Coronary artery (tissue), 2 donors: ENCODE results near the gene IL13RA1.

Source experiments
- DNase-seq: peaks from one replicate; pipeline ENCODE4 v3.0.0-alpha.2; 2017; ENCODE audit warnings: low spot score
- H3K27ac ChIP-seq, 2 donors: fragments of 200-600 bp; sonication (generic); one replicate each; pipeline ENCODE4 v1.5.1; 2016 to 2019
- H3K4me3 ChIP-seq: fragments of 200-600 bp; sonication (generic); 2 replicates; pipeline ENCODE4 v1.5.1; 2016; ENCODE audit warnings: mild to moderate bottlenecking, moderate library complexity
- CTCF ChIP-seq: fragments of 200-600 bp; sonication (generic); IDR thresholded peaks from one replicate; pipeline ENCODE4 v1.5.1; 2019; ENCODE audit warnings: antibody characterized with exemption

IL13RA1 gene

DNA sequence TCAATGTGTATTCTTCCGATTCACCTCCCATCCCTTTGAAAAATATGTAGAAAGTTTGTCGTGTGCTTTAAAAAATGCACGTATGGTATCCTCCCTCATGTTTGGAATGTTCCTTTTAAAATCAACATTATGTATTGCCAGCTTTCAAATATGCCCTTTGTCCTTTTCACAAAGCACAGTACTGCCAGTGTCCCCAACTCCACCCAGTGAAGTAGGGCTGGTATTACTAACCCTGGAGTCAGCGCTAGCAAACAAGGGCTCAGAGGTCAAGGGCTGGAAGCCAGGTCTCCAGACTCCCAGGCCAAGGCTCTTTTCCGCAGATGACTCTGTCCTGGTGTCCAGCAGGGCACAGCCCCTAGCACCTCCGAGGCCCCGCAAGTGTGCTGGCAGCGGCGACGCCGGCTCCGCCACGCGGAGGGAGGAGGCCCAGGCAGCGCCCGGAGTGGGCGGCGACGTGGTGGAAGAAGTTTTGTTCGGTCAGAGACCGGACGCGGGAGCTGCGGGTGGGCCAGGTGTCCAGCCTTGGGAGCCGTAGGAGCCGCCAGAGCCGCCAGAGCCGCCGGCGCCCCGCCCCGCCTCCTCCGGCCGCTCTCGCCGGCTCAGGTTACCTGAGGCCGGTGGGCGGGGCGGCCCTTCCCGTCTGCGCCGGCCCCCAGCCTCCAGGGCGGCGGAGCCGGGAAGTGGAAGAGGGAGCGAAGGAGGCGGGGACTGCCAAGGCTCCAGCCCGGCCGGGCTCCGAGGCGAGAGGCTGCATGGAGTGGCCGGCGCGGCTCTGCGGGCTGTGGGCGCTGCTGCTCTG is at the start of gene IL13RA1:
Gene IL13RA1, plus strand, starts transcription at position 720 of the 799 bp plus-strand sequence. Its CDS starts 33 bp downstream, at position 753.
- DNase-seq, result peak; percentile 84
- Histone ChIP-seq H3K27ac (peak within 1 kb of the TSS; percentile 89 to 96), H3K4me3 (peak within 1 kb of the TSS; percentile 79)
- TF ChIP-seq CTCF, result no peak

DNA sequence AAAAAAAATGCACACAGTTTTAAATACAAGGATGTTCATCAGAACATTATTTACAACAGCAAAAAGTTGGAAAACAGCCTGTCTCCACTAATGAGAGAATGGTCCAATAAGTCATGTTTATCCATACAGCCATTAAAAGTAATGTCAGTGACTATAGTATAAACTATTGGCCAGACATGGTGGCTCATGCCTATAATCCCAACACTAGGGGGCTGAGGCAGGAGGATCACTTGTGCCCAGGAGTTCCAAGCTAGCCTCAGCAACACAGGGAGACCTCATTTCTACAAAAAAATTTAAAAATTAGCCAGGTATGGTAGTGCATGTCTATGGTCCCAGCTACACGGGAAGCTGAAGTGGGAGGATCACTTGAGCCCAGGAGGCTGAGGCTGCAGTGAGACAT is 48.1 kb upstream of the IL13RA1 start:
- Histone ChIP-seq H3K4me3 (no peak overlapping the region), H3K27ac (no peak overlapping the region)
- TF ChIP-seq CTCF, result no peak
- DNase-seq, result no peak

- Histone ChIP-seq H3K27ac (no peak overlapping the region), H3K4me3 (no peak overlapping the region)
- DNase-seq, result no peak
- TF ChIP-seq CTCF, result no peak
These were observed 45.0 kb upstream of the IL13RA1 start for GRCh38 chrX:118682258-118683014.

GRCh38 chrX:118685393-118685792 is 42.0 kb upstream of the IL13RA1 start:
- no peak for TF ChIP-seq CTCF
- no peak overlapping the region for H3K27ac ChIP-seq
- no peak for DNase-seq
- H3K4me3 ChIP-seq, result no peak overlapping the region

DNA sequence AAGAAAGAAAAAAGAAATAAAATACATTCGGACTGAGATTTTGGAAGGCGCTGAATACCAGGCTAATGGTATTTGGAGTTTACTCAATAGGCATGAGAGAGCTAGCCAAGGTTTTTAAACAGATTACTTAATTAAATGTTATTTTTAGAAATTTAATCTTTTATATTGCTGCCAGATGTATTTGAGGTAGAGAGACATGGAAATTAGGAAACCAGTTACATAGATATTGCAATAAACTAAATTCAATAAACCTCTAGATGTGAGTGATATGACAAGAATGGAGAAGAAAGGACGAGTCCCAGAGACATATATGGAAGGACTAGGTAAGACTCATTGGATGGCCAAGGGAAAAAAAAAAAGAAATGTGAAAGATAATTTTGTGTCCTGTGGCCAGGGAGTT is 38.5 kb upstream of the IL13RA1 start:
- no peak overlapping the region for H3K4me3 ChIP-seq
- no peak overlapping the region for H3K27ac ChIP-seq
- no peak for DNase-seq
- no peak for TF ChIP-seq CTCF

DNA sequence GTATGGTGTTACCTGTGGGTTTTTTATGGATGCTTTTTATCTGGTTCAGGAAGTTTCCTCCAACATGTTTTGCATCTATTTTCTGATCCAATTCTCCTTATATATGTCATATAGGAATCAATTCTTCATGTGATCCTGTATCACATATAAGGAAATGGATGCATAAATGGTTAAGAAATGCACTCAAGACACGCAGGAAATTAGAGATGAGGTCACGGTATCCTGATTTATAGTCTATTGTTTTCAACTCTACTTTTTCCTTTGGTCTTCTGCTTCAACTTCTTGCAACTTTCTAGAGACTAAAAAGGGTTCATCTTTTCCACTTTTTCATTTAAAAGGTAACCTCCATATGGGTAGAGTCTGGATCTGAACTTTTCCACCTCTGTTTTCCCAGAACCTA is 33.6 kb upstream of the IL13RA1 start:
- Histone ChIP-seq H3K27ac (no peak overlapping the region), H3K4me3 (no peak overlapping the region)
- no peak for DNase-seq
- TF ChIP-seq CTCF, result no peak

DNA sequence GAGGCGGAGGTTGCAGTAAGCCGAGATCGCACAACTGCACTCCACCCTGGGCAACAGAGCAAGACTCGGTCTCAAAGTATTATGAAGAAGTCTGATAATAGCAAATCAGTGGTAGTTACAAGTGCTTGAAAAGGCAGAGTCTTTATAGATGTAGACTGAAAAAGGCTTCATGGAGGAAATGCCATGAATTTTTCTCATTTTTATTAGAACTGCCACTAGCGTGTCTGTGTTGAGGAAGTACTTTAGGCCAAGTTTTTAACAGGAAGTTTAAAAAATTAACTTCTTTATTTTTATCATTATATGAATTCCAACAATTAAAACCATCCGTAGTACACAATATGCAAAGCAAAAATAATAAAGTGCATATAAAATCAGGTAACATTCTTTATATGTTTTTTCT is 32.8 kb upstream of the IL13RA1 start:
- no peak for DNase-seq
- Histone ChIP-seq H3K4me3 (no peak overlapping the region), H3K27ac (peak overlapping the region in 1 of 2 donors; percentile 64)
- no peak for TF ChIP-seq CTCF
